ENCODE measurements around the gene GARIN5B. TPM values are rescaled to one million over a fixed set of nuclear protein-coding genes. Genes with fewer than 3 reads are reported as not detected.

GARIN5B gene
- total and polyA plus RNA-seq, 8 donors, result 0.04 to 0.06 TPM; not detected in 6

DNA sequence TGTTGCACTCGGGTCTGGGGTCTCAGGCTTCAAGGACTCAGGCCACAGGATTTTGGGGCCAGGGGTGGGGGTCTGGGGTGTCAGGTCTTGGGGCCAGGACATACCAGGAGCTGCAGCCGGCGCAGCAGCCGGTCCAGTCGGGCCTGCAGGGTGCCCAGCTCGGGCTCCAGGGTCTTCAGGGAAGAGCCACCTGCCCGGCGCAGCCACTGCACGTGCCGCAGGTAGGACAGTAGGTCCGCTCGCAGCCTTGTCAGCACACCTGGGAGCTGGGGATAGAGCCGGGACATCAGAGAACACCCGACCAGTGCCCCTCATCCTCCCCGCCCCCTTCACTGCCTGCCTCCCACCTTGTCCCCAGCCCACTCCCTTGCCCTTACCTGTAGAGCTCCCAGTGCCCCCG, 5.0 kb upstream of the GARIN5B start:
- Histone ChIP-seq H3K27me3 (peaks cover 32 to 65% of the 10 kb centered on the region in 2 donors), H3K36me3 (no peaks in the 10 kb centered on the region), H3K4me3 (no peak overlapping the region), H3K4me1 (peaks cover 5 to 11% of the 10 kb centered on the region in 2 donors), H3K27ac (no peak overlapping the region), H3K9me3 (no peaks in the 10 kb centered on the region)
- no peak for ATAC-seq
- TF ChIP-seq, protein P1, sequence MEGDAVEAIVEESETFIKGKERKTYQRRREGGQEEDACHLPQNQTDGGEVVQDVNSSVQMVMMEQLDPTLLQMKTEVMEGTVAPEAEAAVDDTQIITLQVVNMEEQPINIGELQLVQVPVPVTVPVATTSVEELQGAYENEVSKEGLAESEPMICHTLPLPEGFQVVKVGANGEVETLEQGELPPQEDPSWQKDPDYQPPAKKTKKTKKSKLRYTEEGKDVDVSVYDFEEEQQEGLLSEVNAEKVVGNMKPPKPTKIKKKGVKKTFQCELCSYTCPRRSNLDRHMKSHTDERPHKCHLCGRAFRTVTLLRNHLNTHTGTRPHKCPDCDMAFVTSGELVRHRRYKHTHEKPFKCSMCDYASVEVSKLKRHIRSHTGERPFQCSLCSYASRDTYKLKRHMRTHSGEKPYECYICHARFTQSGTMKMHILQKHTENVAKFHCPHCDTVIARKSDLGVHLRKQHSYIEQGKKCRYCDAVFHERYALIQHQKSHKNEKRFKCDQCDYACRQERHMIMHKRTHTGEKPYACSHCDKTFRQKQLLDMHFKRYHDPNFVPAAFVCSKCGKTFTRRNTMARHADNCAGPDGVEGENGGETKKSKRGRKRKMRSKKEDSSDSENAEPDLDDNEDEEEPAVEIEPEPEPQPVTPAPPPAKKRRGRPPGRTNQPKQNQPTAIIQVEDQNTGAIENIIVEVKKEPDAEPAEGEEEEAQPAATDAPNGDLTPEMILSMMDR (IDR thresholded peaks at IDR 0.05), result no peak
- DNase-seq, result peak in 1 of 4 donors; percentile 68
- intact Hi-C loops (cut with DNase I), result no loop called here

DNA sequence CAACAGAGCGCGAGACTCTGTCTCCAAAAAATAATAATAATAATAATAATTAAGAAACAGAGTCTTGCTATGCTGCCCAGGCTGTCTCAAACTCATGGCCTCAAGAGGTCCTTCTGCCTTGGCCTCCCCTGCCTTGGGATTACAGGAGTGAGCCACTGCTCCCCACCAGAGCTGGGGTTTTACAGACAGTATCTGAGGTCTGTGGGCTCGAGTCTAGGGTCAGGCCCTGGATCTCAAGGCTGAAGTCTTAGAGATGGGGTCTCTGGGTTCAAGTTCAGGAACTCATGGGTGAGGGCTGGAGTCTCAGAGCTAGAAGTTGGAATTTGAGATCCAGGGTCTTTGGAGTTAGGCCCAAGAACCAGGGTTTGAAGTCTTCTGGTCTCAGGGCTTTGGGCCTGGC, 3.7 kb upstream of the GARIN5B start:
- intact Hi-C loops (cut with DNase I), result no loop called here
- Histone ChIP-seq H3K36me3 (no peaks in the 10 kb centered on the region), H3K4me3 (no peak overlapping the region), H3K9me3 (no peaks in the 10 kb centered on the region), H3K27me3 (peaks cover 23 to 65% of the 10 kb centered on the region in 2 donors), H3K4me1 (peaks cover 5 to 11% of the 10 kb centered on the region in 2 donors), H3K27ac (no peak overlapping the region)
- TF ChIP-seq, protein P1 (IDR thresholded peaks at IDR 0.05), result no peak
- ATAC-seq, result no peak
- no peak for DNase-seq

DNA sequence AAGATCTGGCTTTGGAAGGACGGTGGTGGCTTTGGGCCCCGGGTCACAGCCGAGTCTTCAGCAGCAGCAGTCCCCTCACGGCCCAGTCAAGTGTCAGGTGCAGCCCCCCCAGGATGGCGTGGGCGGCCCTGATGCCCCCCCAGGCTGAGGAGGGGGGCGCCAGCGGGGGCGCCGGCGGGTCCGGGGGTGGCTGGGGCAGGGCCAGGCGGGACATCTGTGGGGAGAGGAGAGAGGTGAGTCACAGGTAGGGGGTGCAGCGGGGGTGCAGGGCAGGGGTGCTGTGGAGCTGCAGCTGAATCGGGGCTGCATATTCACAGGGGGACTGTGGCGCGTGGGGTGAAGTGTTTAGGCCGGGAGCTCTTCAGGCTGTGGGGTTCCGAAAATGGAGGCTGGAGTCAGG, 2.9 kb upstream of the GARIN5B start:
- H3K9me3 ChIP-seq, result no peaks in the 10 kb centered on the region
- no peak overlapping the region for H3K27ac ChIP-seq
- no peak overlapping the region for H3K4me3 ChIP-seq
- H3K4me1 ChIP-seq, result peaks cover 5 to 11% of the 10 kb centered on the region in 2 donors
- DNase-seq, result peak in 1 of 4 donors; percentile 65
- TF ChIP-seq, protein P1 (IDR thresholded peaks at IDR 0.05), result no peak
- no peaks in the 10 kb centered on the region for H3K36me3 ChIP-seq
- intact Hi-C loops (cut with DNase I), result no loop called here
- peaks cover 16 to 57% of the 10 kb centered on the region in 2 donors for H3K27me3 ChIP-seq
- ATAC-seq, result no peak

- intact Hi-C loops (cut with DNase I), result no loop called here
- peak in 1 of 4 donors; percentile 68 for DNase-seq
- ATAC-seq, result no peak
- Histone ChIP-seq H3K9me3 (no peaks in the 10 kb centered on the region), H3K4me1 (peaks cover 5 to 11% of the 10 kb centered on the region in 2 donors), H3K4me3 (no peak overlapping the region), H3K27me3 (peaks cover 13 to 50% of the 10 kb centered on the region in 2 donors), H3K36me3 (no peaks in the 10 kb centered on the region), H3K27ac (no peak overlapping the region)
- TF ChIP-seq, protein P1 (IDR thresholded peaks at IDR 0.05), result no peak
Observed at GRCh38 chr19:55365245-55365644, 2.2 kb upstream of the GARIN5B start.

- TF ChIP-seq, protein P1 (IDR thresholded peaks at IDR 0.05), result no peak
- intact Hi-C loops (cut with DNase I), result no loop called here
Observed at GRCh38 chr19:55362174-55362989, 678 bp downstream of the GARIN5B start.

More at GRCh38 chr19:55362174-55362989, 678 bp downstream of the GARIN5B start:
- Histone ChIP-seq H3K9me3 (no peaks in the 10 kb centered on the region), H3K4me3 (no peak overlapping the region), H3K36me3 (no peaks in the 10 kb centered on the region), H3K4me1 (no peaks in the 10 kb centered on the region), H3K27me3 (peaks cover 0 to 34% of the 10 kb centered on the region in 2 donors), H3K27ac (no peak overlapping the region)
- ATAC-seq, result no peak
- DNase-seq, result peak in 1 of 4 donors; percentile 72
